ENCODE data around the gene ACVR1B.

Gene ACVR1B

GRCh38 chr12:52005218-52005902, 53.9 kb downstream of the ACVR1B start:
- TF ChIP-seq MYC (IDR thresholded peaks at IDR 0.05; ENCODE audit: low read depth, low read length) (0 out of 2 replicates have a peak, but pooled peaks have one; percentile 8), CTCF (IDR thresholded peaks at IDR 0.05; ENCODE audit: low read depth, low read length) (no peak), MAX (IDR thresholded peaks at IDR 0.05; ENCODE audit: low read depth, low read length) (peak; percentile 62)
- no peak for DNase-seq (ENCODE audit: low read depth)
- H3K4me3 ChIP-seq (ENCODE audit: low read depth, low read length): no peak overlapping the region

- TF ChIP-seq MAX (IDR thresholded peaks at IDR 0.05; ENCODE audit: low read depth, low read length) (0 out of 2 replicates have a peak, but pooled peaks have one; percentile 40), MYC (IDR thresholded peaks at IDR 0.05; ENCODE audit: low read depth, low read length) (no peak), CTCF (IDR thresholded peaks at IDR 0.05; ENCODE audit: low read depth, low read length) (no peak), POLR2A (IDR thresholded peaks at IDR 0.05; ENCODE audit: extremely low read depth, insufficient read length) (no peak)
- DNase-seq (ENCODE audit: low read depth): peak; percentile 93
- peak overlapping the region; percentile 32 for H3K4me3 ChIP-seq (ENCODE audit: low read depth, low read length)
Observed at GRCh38 chr12:52005903-52006703, 54.6 kb downstream of the ACVR1B start.

- peak within 1 kb of the TSS; percentile 62 for H3K4me3 ChIP-seq (ENCODE audit: low read depth, low read length)
- DNase-seq (ENCODE audit: low read depth): peak; percentile 84
- TF ChIP-seq CTCF (IDR thresholded peaks at IDR 0.05; ENCODE audit: low read depth, low read length): no peak
- TF ChIP-seq MAX (IDR thresholded peaks at IDR 0.05; ENCODE audit: low read depth, low read length): no peak
- no peak for TF ChIP-seq MYC (IDR thresholded peaks at IDR 0.05; ENCODE audit: low read depth, low read length)
- peak; percentile 82 for TF ChIP-seq POLR2A (IDR thresholded peaks at IDR 0.05; ENCODE audit: extremely low read depth, insufficient read length)
Observed at GRCh38 chr12:52006726-52007157, 55.2 kb downstream of the ACVR1B start, which contains the start of gene TAMALIN. TAMALIN (plus strand) TSS chr12:52006946; CDS start chr12:52007020, 74 bp downstream.

- peak; percentile 68 for DNase-seq (ENCODE audit: low read depth)
- H3K4me3 ChIP-seq (ENCODE audit: low read depth, low read length): peak overlapping the region; percentile 62
- peak; percentile 36; the same call in 1 of the 2 replicates for TF ChIP-seq MAX (IDR thresholded peaks at IDR 0.05; ENCODE audit: low read depth, low read length)
- TF ChIP-seq MYC (IDR thresholded peaks at IDR 0.05; ENCODE audit: low read depth, low read length): no peak
Observed at GRCh38 chr12:52007158-52007921, 55.8 kb downstream of the ACVR1B start.

GRCh38 chr12:52007982-52008510, 56.5 kb downstream of the ACVR1B start:
- peak overlapping the region; percentile 62 for H3K4me3 ChIP-seq (ENCODE audit: low read depth, low read length)
- DNase-seq (ENCODE audit: low read depth): peak; percentile 23
- TF ChIP-seq MYC (IDR thresholded peaks at IDR 0.05; ENCODE audit: low read depth, low read length) (no peak), MAX (IDR thresholded peaks at IDR 0.05; ENCODE audit: low read depth, low read length) (no peak), POLR2A (IDR thresholded peaks at IDR 0.05; ENCODE audit: extremely low read depth, insufficient read length) (no peak), CTCF (IDR thresholded peaks at IDR 0.05; ENCODE audit: low read depth, low read length) (no peak)
